Keratinocyte (primary cell): ENCODE results near the gene MFN2. TPM values are rescaled to one million over a fixed set of nuclear protein-coding genes. Genes with fewer than 3 reads are reported as not detected.
A peak's percentile ranks its signal among the peaks of the same experiment; 100 is the strongest.

Experiments
- DNase-seq: peaks from one replicate; pipeline ENCODE4 v3.0.0-alpha.2; 2011; ENCODE audit warnings: low read depth, missing footprints, low spot score
- FAIRE-seq: peaks from 2 replicates; lab custom pipeline; 2011; peaks lifted over from hg19 to GRCh38; lab: Jason Lieb, UNC
- H2AFZ ChIP-seq: 2 replicates; pipeline ENCODE4 v1.6.0; 2012; ENCODE audit warnings: low read length, control low read depth, inconsistent platforms; ENCODE audit not compliant: control insufficient read depth
- H3K27ac ChIP-seq: 2 replicates; pipeline ENCODE4 v1.5.1; 2011; ENCODE audit warnings: low read length; ENCODE audit not compliant: control insufficient read depth, insufficient read depth
- H3K27me3 ChIP-seq: 3 replicates; pipeline ENCODE4 v1.6.0; 2011; ENCODE audit warnings: low read length; ENCODE audit not compliant: control insufficient read depth, insufficient read depth; ENCODE audit errors: extremely low read depth
- H3K36me3 ChIP-seq, 2 experiments: 2 replicates in 1 of 2; 3 replicates in 1 of 2; pipeline ENCODE4 v1.5.1; 2011; ENCODE audit warnings: low read length in 2 of 2, mild to moderate bottlenecking in 1 of 2; ENCODE audit not compliant: control insufficient read depth in 2 of 2, insufficient read depth in 2 of 2; ENCODE audit errors: extremely low read depth in 1 of 2
- H3K4me1 ChIP-seq: 3 replicates; pipeline ENCODE4 v1.5.1; 2011; ENCODE audit warnings: low read length; ENCODE audit not compliant: control insufficient read depth, insufficient read depth; ENCODE audit errors: extremely low read depth
- H3K4me2 ChIP-seq: 3 replicates; pipeline ENCODE4 v1.6.0; 2011; ENCODE audit warnings: low read depth, low read length; ENCODE audit not compliant: control insufficient read depth, insufficient read depth; ENCODE audit errors: extremely low read depth
- H3K4me3 ChIP-seq, 3 experiments: fragments of 200-600 bp in 1 of 3; sonication (generic) in 1 of 3; 2 replicates in 2 of 3; 3 replicates in 1 of 3; pipeline ENCODE4 v1.5.1; 2011 to 2016; ENCODE audit warnings: low read length in 3 of 3, mild to moderate bottlenecking in 3 of 3, control low read depth in 2 of 3, inconsistent platforms in 1 of 3, low read depth in 1 of 3, mixed read lengths in 1 of 3, mixed run types in 1 of 3, moderate library complexity in 1 of 3; ENCODE audit not compliant: control insufficient read depth in 2 of 3, insufficient read depth in 2 of 3; ENCODE audit errors: extremely low read depth in 1 of 3
- H3K79me2 ChIP-seq: 2 replicates; pipeline ENCODE4 v1.6.0; 2012; ENCODE audit warnings: low read length; ENCODE audit not compliant: control insufficient read depth, insufficient read depth
- H3K9ac ChIP-seq: 3 replicates; pipeline ENCODE4 v1.6.0; 2011; ENCODE audit warnings: low read length; ENCODE audit not compliant: control insufficient read depth, insufficient read depth; ENCODE audit errors: extremely low read depth
- H3K9me1 ChIP-seq: 3 replicates; pipeline ENCODE4 v1.6.0; 2011; ENCODE audit warnings: low read length; ENCODE audit not compliant: control insufficient read depth, insufficient read depth; ENCODE audit errors: extremely low read depth
- H3K9me3 ChIP-seq: 2 replicates; pipeline ENCODE4 v1.5.1; 2012; ENCODE audit warnings: low read depth, low read length; ENCODE audit not compliant: control insufficient read depth
- H4K20me1 ChIP-seq: 3 replicates; pipeline ENCODE4 v1.6.0; 2011; ENCODE audit warnings: low read length; ENCODE audit not compliant: control insufficient read depth, insufficient read depth; ENCODE audit errors: extremely low read depth
- EZH2 ChIP-seq: IDR thresholded peaks from one replicate; pipeline ENCODE4 v1.6.1; 2012; ENCODE audit warnings: inconsistent platforms, mild to moderate bottlenecking, low read length, moderate library complexity
- dilution Hi-C: fragments of 300-500 bp; cut with MboI; formaldehyde crosslinking; loops from one replicate; pipeline ENCODE4 v1.7.0; 2020; ENCODE audit warnings: low sequenced_read_pairs; ENCODE audit not compliant: extremely low pct_ligation_motif_present
- polyA plus RNA-seq, 5 experiments: library from polyadenylated mRNA; depleted of rRNA in 3 of 5; stranded (reverse) in 3 of 5; stranded (forward) in 1 of 5; unstranded in 1 of 5; fragments of >200 nt; gene quantifications; 1 replicate in 1 of 5; 2 replicates in 3 of 5; 3 replicates in 1 of 5; pipeline versions ENCODE4 v1.2.1 to v1.2.3, GENCODE V29; 2011 to 2012; ENCODE audit warnings: missing spikeins in 2 of 5, low read depth in 1 of 5, low replicate concordance in 1 of 5
- TF ChIP-seq, protein P1 (sequence below), 3 experiments: IDR thresholded peaks in 1 of 3; conservative IDR thresholded peaks in 1 of 3; optimal IDR thresholded peaks in 1 of 3; 2 replicates in 2 of 3; 3 replicates in 1 of 3; pipeline versions ENCODE3 to v1.5.1; 2011; ENCODE audit warnings: low read length in 3 of 3, mild to moderate bottlenecking in 3 of 3, moderate library complexity in 2 of 3, control low read depth in 1 of 3, inconsistent platforms in 1 of 3; ENCODE audit not compliant: insufficient read depth in 2 of 3; ENCODE audit errors: extremely low read depth in 1 of 3

Gene MFN2
- polyA plus RNA-seq, 1 donor (not counting 4 experiments of a cell fraction or from before 2014, with no cell fraction given): 102 TPM

DNA sequence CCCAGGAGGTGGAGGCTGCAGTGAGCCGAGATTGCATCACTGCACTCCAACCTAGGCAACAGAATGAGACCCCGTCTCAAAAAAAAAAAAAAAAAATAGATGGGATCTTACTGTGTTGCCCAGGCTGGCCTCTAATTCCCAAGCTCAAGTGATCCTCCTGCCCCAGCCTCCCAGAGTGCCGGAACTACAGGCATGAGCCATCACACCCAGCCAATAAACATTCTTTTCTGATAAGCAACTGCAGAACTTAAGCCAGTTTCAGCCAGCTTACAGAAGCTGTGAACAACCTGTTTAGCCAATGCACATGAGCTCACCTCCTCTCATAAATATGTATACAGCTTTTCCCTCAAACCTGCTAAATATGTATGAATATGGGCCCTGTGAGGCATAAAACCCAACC is 35.9 kb downstream of the MFN2 start:
- peaks cover 18% of the 10 kb centered on the region for H3K4me1 ChIP-seq
- FAIRE-seq (no peak), DNase-seq (no peak)
- TF ChIP-seq, protein P1, sequence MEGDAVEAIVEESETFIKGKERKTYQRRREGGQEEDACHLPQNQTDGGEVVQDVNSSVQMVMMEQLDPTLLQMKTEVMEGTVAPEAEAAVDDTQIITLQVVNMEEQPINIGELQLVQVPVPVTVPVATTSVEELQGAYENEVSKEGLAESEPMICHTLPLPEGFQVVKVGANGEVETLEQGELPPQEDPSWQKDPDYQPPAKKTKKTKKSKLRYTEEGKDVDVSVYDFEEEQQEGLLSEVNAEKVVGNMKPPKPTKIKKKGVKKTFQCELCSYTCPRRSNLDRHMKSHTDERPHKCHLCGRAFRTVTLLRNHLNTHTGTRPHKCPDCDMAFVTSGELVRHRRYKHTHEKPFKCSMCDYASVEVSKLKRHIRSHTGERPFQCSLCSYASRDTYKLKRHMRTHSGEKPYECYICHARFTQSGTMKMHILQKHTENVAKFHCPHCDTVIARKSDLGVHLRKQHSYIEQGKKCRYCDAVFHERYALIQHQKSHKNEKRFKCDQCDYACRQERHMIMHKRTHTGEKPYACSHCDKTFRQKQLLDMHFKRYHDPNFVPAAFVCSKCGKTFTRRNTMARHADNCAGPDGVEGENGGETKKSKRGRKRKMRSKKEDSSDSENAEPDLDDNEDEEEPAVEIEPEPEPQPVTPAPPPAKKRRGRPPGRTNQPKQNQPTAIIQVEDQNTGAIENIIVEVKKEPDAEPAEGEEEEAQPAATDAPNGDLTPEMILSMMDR (optimal IDR thresholded peaks at IDR 0.05 in 1 of 3, IDR thresholded peaks at IDR 0.05 in 1 of 3, conservative IDR thresholded peaks at IDR 0.05 in 1 of 3; ENCODE audit: extremely low read depth in 1 of 3, insufficient read depth in 2 of 3, low read length in 3 of 3): no peak
- TF ChIP-seq EZH2: no peak
- H3K9me1 ChIP-seq: no peaks in the 10 kb centered on the region
- no peaks in the 10 kb centered on the region for H4K20me1 ChIP-seq
- no peak overlapping the region for H3K4me2 ChIP-seq
- no peak overlapping the region for H3K9ac ChIP-seq
- no peaks in the 10 kb centered on the region for H3K9me3 ChIP-seq
- peaks cover 15% of the 10 kb centered on the region for H3K79me2 ChIP-seq
- no peak overlapping the region for H2AFZ ChIP-seq
- no peak overlapping the region for H3K4me3 ChIP-seq
- dilution Hi-C loops: no loop called here
- H3K27ac ChIP-seq: no peak overlapping the region
- H3K36me3 ChIP-seq: peaks cover 13 to 22% of the 10 kb centered on the region in 2 experiments
- no peaks in the 10 kb centered on the region for H3K27me3 ChIP-seq

DNA sequence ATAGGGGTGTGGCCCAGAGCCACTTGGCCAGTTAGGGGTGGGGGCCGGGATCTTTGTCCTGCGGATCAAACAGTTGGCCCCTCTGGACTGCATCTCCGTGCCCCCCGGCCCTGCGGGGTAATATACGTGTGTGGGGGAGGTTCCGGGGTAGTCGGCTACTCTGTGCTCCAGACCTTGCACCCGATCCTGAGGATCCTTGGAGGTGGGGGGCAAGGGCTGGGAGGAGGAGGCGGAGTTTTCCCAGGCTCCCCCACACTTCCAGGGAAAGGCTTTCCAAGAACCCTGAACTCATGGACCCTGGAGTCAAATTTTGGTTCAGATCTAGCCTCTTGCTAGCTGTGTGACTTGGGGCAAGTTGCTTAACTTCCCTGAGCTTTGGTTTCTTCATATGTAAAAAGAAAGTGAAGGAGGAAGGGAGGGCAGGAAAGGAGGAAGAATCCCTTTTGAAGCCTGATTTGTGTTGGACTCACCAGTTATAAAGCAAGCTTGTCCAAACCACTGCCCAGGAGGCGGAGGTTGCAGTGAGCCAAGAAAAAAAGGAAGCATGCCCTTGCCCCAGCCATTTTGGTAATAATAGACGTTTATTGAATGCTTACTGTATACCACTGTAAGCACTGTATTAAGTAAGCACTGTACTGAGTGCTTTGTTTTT is 39.7 kb downstream of the MFN2 start:
- Histone ChIP-seq H3K36me3 (peaks cover 15 to 17% of the 10 kb centered on the region in 2 experiments), H3K9me1 (no peaks in the 10 kb centered on the region), H3K4me2 (peak overlapping the region; percentile 88), H2AFZ (peak overlapping the region; percentile 63), H3K27me3 (no peaks in the 10 kb centered on the region), H3K9ac (peak overlapping the region; percentile 83), H3K27ac (peak overlapping the region; percentile 66), H3K4me3 (peak overlapping the region; percentile 73 to 84 (median 83)), H3K9me3 (no peaks in the 10 kb centered on the region), H3K4me1 (peaks cover 3% of the 10 kb centered on the region), H3K79me2 (peaks cover 26% of the 10 kb centered on the region), H4K20me1 (no peaks in the 10 kb centered on the region)
- dilution Hi-C loops: no loop called here
- DNase-seq: no peak
- FAIRE-seq: no peak
- TF ChIP-seq EZH2: no peak
- TF ChIP-seq, protein P1 (optimal IDR thresholded peaks at IDR 0.05 in 1 of 3, IDR thresholded peaks at IDR 0.05 in 1 of 3, conservative IDR thresholded peaks at IDR 0.05 in 1 of 3; ENCODE audit: extremely low read depth in 1 of 3, insufficient read depth in 2 of 3, low read length in 3 of 3): no peak
